ENCODE measurements around the gene PI4K2B. TPM values are rescaled to one million over a fixed set of nuclear protein-coding genes. Genes with fewer than 3 reads are reported as not detected.
A peak's percentile ranks its signal among the peaks of the same experiment; 100 is the strongest.

The PI4K2B gene
- total RNA-seq = 10 to 100 TPM; 18.7 to 23.9 TPM

- Histone ChIP-seq H3K27ac (peak within 1 kb of the TSS; percentile 97 to 98), H3K9me3 (no peaks in the 10 kb centered on the region), H3K27me3 (replicated peaks; ENCODE audit: insufficient read depth) (no peaks in the 10 kb centered on the region), H3K36me3 (no peaks in the 10 kb centered on the region), H3K4me1 (replicated peaks) (no peaks in the 10 kb centered on the region), H3K4me3 (peak within 1 kb of the TSS; percentile 90 to 99)
- WGBS = under 1% methylated on average over 63 of the region's 72 CpGs
- intact Hi-C loops (cut with DNase I) = loop anchor here (2.0 to 10.0 kb wide), 5 partner anchors 62 to 652 kb away; partner anchors contain the start of genes ANAPC4, DHX15, SEPSECS and ZCCHC4
- TF ChIP-seq CTCF (IDR thresholded peaks at IDR 0.05) (peak in 1 of 4 experiments; percentile 20), POLR2AphosphoS5 (IDR thresholded peaks at IDR 0.05) (peak; percentile 48), POLR2A (IDR thresholded peaks at IDR 0.05) (peak; percentile 91)
- DNase-seq (ENCODE audit: low spot score) = peak; percentile 90
These were observed at the start of gene PI4K2B for GRCh38 chr4:25233737-25234389. PI4K2B (plus strand) TSS chr4:25234033; CDS start chr4:25234164, 131 bp downstream.

DNA sequence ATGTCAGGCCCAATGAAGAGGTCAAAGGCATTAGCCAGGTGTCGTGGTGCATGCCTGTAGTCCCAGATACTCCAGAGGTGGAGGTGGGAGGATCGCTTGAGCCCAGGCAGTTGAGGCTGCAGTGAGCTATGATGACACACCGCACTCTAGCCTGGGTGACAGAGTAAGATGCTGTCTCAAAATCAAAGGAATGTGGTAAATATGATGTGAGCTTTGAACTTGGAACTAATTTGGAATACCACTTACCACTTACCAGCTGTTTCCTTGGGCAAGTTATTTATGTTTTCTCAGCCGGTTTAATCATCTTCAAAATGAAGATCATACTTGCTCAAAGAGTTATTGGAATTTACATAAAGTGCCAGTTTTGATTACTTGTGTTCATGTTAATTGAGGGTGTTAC is 49.8 kb upstream of the PI4K2B start:
- TF ChIP-seq POLR2A (IDR thresholded peaks at IDR 0.05) = no peak
- TF ChIP-seq CTCF (IDR thresholded peaks at IDR 0.05) = no peak
- TF ChIP-seq POLR2AphosphoS5 (IDR thresholded peaks at IDR 0.05) = no peak
- H3K36me3 ChIP-seq = no peaks in the 10 kb centered on the region
- no peak overlapping the region for H3K27ac ChIP-seq
- H3K4me1 ChIP-seq (replicated peaks) = no peaks in the 10 kb centered on the region
- H3K27me3 ChIP-seq (replicated peaks; ENCODE audit: insufficient read depth) = no peaks in the 10 kb centered on the region
- WGBS = 84% methylated on average over 4 of the region's 4 CpGs
- no peaks in the 10 kb centered on the region for H3K9me3 ChIP-seq
- H3K4me3 ChIP-seq = no peak overlapping the region
- intact Hi-C loops (cut with DNase I) = no loop called here
- no peak for DNase-seq (ENCODE audit: low spot score)

GRCh38 chr4:25190407-25190806 is 43.4 kb upstream of the PI4K2B start:
- Histone ChIP-seq H3K4me1 (replicated peaks) (no peaks in the 10 kb centered on the region), H3K4me3 (no peak overlapping the region), H3K9me3 (no peaks in the 10 kb centered on the region), H3K27me3 (replicated peaks; ENCODE audit: insufficient read depth) (no peaks in the 10 kb centered on the region), H3K36me3 (no peaks in the 10 kb centered on the region), H3K27ac (no peak overlapping the region)
- TF ChIP-seq POLR2AphosphoS5 (IDR thresholded peaks at IDR 0.05) = no peak
- TF ChIP-seq POLR2A (IDR thresholded peaks at IDR 0.05) = no peak
- no peak for TF ChIP-seq CTCF (IDR thresholded peaks at IDR 0.05)
- DNase-seq (ENCODE audit: low spot score) = no peak
- intact Hi-C loops (cut with DNase I) = no loop called here
- 76% methylated on average over 2 of the region's 2 CpGs for WGBS

- Histone ChIP-seq H3K4me1 (replicated peaks) (no peaks in the 10 kb centered on the region), H3K9me3 (no peaks in the 10 kb centered on the region), H3K36me3 (no peaks in the 10 kb centered on the region), H3K27ac (no peak overlapping the region), H3K27me3 (replicated peaks; ENCODE audit: insufficient read depth) (no peaks in the 10 kb centered on the region), H3K4me3 (no peak overlapping the region)
- TF ChIP-seq CTCF (IDR thresholded peaks at IDR 0.05) (no peak), POLR2A (IDR thresholded peaks at IDR 0.05) (no peak), POLR2AphosphoS5 (IDR thresholded peaks at IDR 0.05) (no peak)
- 97% methylated on average over 2 of the region's 2 CpGs for WGBS
- DNase-seq (ENCODE audit: low spot score) = no peak
- intact Hi-C loops (cut with DNase I) = no loop called here
These were observed 35.1 kb upstream of the PI4K2B start for GRCh38 chr4:25198713-25199112.

- no peak overlapping the region for H3K4me3 ChIP-seq
- no peak overlapping the region for H3K27ac ChIP-seq
- no peaks in the 10 kb centered on the region for H3K27me3 ChIP-seq (replicated peaks; ENCODE audit: insufficient read depth)
- WGBS = 100% methylated on average over 1 of the region's 1 CpG
- intact Hi-C loops (cut with DNase I) = no loop called here
- no peaks in the 10 kb centered on the region for H3K36me3 ChIP-seq
- no peaks in the 10 kb centered on the region for H3K4me1 ChIP-seq (replicated peaks)
- no peak for TF ChIP-seq POLR2A (IDR thresholded peaks at IDR 0.05)
- no peak for TF ChIP-seq POLR2AphosphoS5 (IDR thresholded peaks at IDR 0.05)
- no peak for TF ChIP-seq CTCF (IDR thresholded peaks at IDR 0.05)
- H3K9me3 ChIP-seq = no peaks in the 10 kb centered on the region
- no peak for DNase-seq (ENCODE audit: low spot score)
These were observed 25.8 kb upstream of the PI4K2B start for GRCh38 chr4:25207997-25208396.
